Measurements from ENCODE around the gene ONECUT1.

Gene ONECUT1

GRCh38 chr15:52710050-52710707 lies 80.0 kb downstream of the ONECUT1 start:
- TF ChIP-seq, protein P1, sequence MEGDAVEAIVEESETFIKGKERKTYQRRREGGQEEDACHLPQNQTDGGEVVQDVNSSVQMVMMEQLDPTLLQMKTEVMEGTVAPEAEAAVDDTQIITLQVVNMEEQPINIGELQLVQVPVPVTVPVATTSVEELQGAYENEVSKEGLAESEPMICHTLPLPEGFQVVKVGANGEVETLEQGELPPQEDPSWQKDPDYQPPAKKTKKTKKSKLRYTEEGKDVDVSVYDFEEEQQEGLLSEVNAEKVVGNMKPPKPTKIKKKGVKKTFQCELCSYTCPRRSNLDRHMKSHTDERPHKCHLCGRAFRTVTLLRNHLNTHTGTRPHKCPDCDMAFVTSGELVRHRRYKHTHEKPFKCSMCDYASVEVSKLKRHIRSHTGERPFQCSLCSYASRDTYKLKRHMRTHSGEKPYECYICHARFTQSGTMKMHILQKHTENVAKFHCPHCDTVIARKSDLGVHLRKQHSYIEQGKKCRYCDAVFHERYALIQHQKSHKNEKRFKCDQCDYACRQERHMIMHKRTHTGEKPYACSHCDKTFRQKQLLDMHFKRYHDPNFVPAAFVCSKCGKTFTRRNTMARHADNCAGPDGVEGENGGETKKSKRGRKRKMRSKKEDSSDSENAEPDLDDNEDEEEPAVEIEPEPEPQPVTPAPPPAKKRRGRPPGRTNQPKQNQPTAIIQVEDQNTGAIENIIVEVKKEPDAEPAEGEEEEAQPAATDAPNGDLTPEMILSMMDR (IDR thresholded peaks at IDR 0.05; ENCODE audit: low read depth, low read length) = no peak
- no peak for TF ChIP-seq MYC (IDR thresholded peaks at IDR 0.05; ENCODE audit: low read depth, low read length)
- no peak for TF ChIP-seq POLR2A (IDR thresholded peaks at IDR 0.05; ENCODE audit: extremely low read depth, insufficient read length)
- TF ChIP-seq MAX (IDR thresholded peaks at IDR 0.05; ENCODE audit: low read depth, low read length) = no peak
- no peak overlapping the region for H3K4me3 ChIP-seq (ENCODE audit: low read depth, low read length)
- DNase-seq (ENCODE audit: low read depth) = no peak

GRCh38 chr15:52709187-52709981 lies 80.8 kb downstream of the ONECUT1 start:
- H3K4me3 ChIP-seq (ENCODE audit: low read depth, low read length) = no peak overlapping the region
- no peak for TF ChIP-seq MYC (IDR thresholded peaks at IDR 0.05; ENCODE audit: low read depth, low read length)
- TF ChIP-seq, protein P1 (IDR thresholded peaks at IDR 0.05; ENCODE audit: low read depth, low read length) = no peak
- no peak for TF ChIP-seq MAX (IDR thresholded peaks at IDR 0.05; ENCODE audit: low read depth, low read length)
- TF ChIP-seq POLR2A (IDR thresholded peaks at IDR 0.05; ENCODE audit: extremely low read depth, insufficient read length) = no peak
- DNase-seq (ENCODE audit: low read depth) = peak; percentile 38
